Placental epithelial cell (primary cell): ENCODE results near the gene AXL. TPM values are rescaled to one million over a fixed set of nuclear protein-coding genes. Genes with fewer than 3 reads are reported as not detected.

Experiments
- small RNA-seq: library from RNA; depleted of rRNA; stranded (forward); fragments of <200 nt; gene quantifications from one replicate; pipeline ENCODE3, GENCODE V24; 2012
- total RNA-seq: library from RNA; depleted of rRNA; stranded (reverse); fragments of >200 nt; gene quantifications from 2 replicates; pipeline ENCODE4 v1.2.3, GENCODE V29; 2012

AXL gene
- total RNA-seq, result 66.0 and 380 TPM in 2 replicates

GRCh38 chr19:41218615-41219507 lies at the start of gene AXL:
AXL (plus strand) TSS chr19:41219223; CDS start chr19:41219393, 170 bp downstream.

GRCh38 chr19:41192574-41193429 lies 26.2 kb upstream of the AXL start, which contains the start of gene CYP2S1:
CYP2S1 (plus strand) TSS chr19:41193219; CDS start chr19:41193265, 46 bp downstream.

GRCh38 chr19:41263850-41264580 lies 45.0 kb downstream of the AXL start, which contains the start of gene HNRNPUL1:
HNRNPUL1 (plus strand) TSS chr19:41264372; CDS start chr19:41264504, 132 bp downstream.

GRCh38 chr19:41310033-41310831 lies 91.2 kb downstream of the AXL start, which contains the start of gene CCDC97:
CCDC97 (plus strand) TSS chr19:41310172; CDS start chr19:41310311, 139 bp downstream.

Small RNAs within 50 kb of the gene (small RNA-seq; reads per million reads assigned to genes)
- gene RN7SL34P, result not detected

Other genes with a start within 250 kb of the AXL start
- gene CYP2B6, start 227.9 kb upstream of the AXL start, total RNA-seq, result not detected in 2 replicates
- gene CYP2A13, start 130.8 kb upstream of the AXL start, total RNA-seq, result not detected in 2 replicates
- gene CYP2F1, start 104.8 kb upstream of the AXL start, total RNA-seq, result not detected in 2 replicates
- 0.39 and 1.7 TPM in 2 replicates for gene CYP2S1, start 26.0 kb upstream of the AXL start, total RNA-seq
- gene HNRNPUL1, start 45.1 kb downstream of the AXL start, total RNA-seq, result 133 and 139 TPM in 2 replicates
- gene CCDC97, start 90.9 kb downstream of the AXL start, total RNA-seq, result 12.2 and 14.2 TPM in 2 replicates
- 10.8 and 29.8 TPM in 2 replicates for gene TGFB1, start 134.7 kb downstream of the AXL start, total RNA-seq
- gene B9D2, start 144.9 kb downstream of the AXL start, total RNA-seq, result 3.9 and 7.9 TPM in 2 replicates
- 3.4 and 12.2 TPM in 2 replicates for gene TMEM91, start 157.3 kb downstream of the AXL start, total RNA-seq
- gene EXOSC5, start 178.1 kb downstream of the AXL start, total RNA-seq, result 11.4 and 16.2 TPM in 2 replicates
- gene BCKDHA, start 178.6 kb downstream of the AXL start, total RNA-seq, result 34.7 and 41.2 TPM in 2 replicates
- 4.4 and 6.3 TPM in 2 replicates for gene B3GNT8, start 208.2 kb downstream of the AXL start, total RNA-seq
- 42.4 and 46.4 TPM in 2 replicates for gene DMAC2, start 220.7 kb downstream of the AXL start, total RNA-seq
- gene ERICH4, start 223.9 kb downstream of the AXL start, total RNA-seq, result not detected in 2 replicates